ENCODE results near the gene PSKH1.

The PSKH1 gene

DNA sequence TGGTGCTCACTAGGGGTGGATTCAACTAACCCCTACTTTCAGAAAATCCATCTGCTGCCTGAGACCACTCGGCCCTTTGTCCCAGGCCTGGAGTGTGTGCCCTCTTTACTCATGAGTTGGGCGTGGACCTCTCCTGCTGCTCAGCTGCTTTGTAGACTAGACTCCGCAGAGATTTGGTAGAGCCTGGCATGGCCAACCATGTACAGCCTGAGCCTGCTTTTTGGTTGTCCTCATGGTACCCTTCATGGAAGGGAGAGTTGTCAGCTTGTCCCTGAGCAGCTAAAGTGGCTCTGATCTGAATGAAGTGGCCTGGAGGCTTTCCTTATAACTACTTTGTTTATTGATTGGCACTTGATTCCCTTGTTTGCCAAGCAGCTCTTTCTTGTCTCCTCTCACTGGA lies 18.7 kb upstream of the PSKH1 start:
- H3K4me3 ChIP-seq (ENCODE audit: low read depth, low read length): peak overlapping the region; percentile 85
- no peak for DNase-seq (ENCODE audit: low read depth)
- TF ChIP-seq, protein P1, sequence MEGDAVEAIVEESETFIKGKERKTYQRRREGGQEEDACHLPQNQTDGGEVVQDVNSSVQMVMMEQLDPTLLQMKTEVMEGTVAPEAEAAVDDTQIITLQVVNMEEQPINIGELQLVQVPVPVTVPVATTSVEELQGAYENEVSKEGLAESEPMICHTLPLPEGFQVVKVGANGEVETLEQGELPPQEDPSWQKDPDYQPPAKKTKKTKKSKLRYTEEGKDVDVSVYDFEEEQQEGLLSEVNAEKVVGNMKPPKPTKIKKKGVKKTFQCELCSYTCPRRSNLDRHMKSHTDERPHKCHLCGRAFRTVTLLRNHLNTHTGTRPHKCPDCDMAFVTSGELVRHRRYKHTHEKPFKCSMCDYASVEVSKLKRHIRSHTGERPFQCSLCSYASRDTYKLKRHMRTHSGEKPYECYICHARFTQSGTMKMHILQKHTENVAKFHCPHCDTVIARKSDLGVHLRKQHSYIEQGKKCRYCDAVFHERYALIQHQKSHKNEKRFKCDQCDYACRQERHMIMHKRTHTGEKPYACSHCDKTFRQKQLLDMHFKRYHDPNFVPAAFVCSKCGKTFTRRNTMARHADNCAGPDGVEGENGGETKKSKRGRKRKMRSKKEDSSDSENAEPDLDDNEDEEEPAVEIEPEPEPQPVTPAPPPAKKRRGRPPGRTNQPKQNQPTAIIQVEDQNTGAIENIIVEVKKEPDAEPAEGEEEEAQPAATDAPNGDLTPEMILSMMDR (IDR thresholded peaks at IDR 0.05; ENCODE audit: control insufficient read depth, extremely low read depth, insufficient read depth): no peak

DNA sequence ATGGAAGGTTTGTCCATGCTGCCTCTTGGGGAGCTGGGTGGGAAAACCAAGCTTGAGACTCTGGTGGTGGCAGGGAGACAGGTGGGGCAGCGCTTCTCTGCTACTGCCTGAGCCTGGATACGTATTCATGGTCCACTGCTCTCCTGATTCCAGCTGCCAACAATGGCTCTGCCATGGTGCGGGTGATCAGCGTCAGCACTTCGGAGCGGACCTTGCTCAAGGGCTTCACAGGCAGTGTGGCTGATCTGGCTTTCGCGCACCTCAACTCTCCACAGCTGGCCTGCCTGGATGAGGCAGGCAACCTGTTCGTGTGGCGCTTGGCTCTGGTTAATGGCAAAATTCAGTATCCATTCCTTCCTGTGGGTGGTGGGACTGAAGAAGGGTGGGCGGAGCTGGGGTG lies 16.0 kb upstream of the PSKH1 start:
- no peak for DNase-seq (ENCODE audit: low read depth)
- H3K4me3 ChIP-seq (ENCODE audit: low read depth, low read length): no peak overlapping the region
- TF ChIP-seq, protein P1 (IDR thresholded peaks at IDR 0.05; ENCODE audit: control insufficient read depth, extremely low read depth, insufficient read depth): no peak

DNA sequence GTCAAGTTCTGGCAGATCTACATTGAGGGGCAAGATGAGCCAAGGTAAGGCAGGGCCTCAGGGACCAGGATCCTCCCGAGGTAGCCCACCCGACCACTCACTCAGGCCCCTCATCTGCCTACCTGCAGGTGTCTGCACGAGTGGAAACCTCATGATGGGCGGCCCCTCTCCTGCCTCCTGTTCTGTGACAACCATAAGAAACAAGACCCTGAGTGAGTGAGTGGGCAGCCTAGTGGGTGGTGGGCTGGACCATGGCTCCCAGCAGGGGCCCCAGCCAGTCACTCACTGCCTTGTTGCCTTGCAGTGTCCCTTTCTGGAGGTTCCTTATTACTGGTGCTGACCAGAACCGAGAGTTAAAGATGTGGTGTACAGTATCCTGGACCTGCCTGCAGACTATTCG lies 14.8 kb upstream of the PSKH1 start:
- TF ChIP-seq, protein P1 (IDR thresholded peaks at IDR 0.05; ENCODE audit: control insufficient read depth, extremely low read depth, insufficient read depth): no peak
- no peak overlapping the region for H3K4me3 ChIP-seq (ENCODE audit: low read depth, low read length)
- no peak for DNase-seq (ENCODE audit: low read depth)

DNA sequence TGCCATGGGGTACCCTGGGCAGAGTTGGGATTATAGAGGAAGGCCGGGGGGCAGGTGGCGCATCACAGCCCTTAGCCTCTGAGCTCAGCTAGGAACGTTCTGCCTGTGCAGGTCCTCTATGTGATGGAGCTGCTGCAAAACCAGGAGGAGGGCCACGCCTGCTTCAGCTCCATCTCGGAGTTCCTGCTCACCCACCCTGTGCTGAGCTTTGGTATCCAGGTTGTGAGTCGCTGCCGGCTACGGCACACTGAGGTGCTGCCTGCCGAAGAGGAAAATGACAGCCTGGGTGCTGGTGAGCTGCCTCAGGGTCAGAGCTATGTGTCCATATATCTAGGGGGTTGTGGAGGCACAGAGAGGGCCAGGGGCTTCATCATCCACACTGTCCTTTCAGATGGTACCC lies 14.2 kb upstream of the PSKH1 start:
- TF ChIP-seq, protein P1 (IDR thresholded peaks at IDR 0.05; ENCODE audit: control insufficient read depth, extremely low read depth, insufficient read depth): no peak
- no peak overlapping the region for H3K4me3 ChIP-seq (ENCODE audit: low read depth, low read length)
- DNase-seq (ENCODE audit: low read depth): no peak

DNA sequence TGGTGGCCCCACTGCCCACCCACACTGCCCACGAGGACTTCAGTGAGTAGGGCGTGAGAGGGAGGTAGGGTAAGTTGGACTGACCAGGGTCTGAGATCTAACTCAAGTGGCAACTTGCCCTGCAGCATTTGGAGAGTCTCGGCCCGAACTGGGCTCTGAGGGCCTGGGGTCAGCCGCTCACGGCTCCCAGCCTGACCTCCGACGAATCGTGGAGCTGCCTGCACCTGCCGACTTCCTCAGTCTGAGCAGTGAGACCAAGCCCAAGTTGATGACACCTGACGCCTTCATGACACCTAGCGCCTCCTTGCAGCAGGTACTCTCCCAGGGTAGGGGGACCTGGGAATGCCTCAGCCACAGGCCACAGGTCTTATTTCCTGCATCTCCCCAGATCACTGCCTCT lies 13.6 kb upstream of the PSKH1 start:
- TF ChIP-seq, protein P1 (IDR thresholded peaks at IDR 0.05; ENCODE audit: control insufficient read depth, extremely low read depth, insufficient read depth): no peak
- H3K4me3 ChIP-seq (ENCODE audit: low read depth, low read length): no peak overlapping the region
- DNase-seq (ENCODE audit: low read depth): no peak

DNA sequence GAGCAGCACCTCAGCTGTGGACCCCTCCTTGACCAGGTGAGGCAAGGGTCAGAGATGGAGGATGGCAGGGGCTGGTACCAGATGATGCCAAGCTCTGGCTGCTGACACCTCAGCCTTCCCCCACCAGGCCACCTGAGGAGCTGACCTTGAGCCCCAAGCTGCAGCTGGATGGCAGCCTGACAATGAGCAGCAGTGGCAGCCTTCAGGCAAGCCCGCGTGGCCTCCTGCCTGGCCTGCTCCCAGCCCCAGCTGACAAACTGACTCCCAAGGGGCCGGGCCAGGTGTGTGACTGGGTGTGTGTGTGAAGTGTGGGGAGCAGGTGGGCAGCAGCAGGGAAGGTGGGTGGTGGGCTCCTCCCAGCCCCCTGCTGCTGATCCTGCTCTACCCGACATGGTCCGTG lies 13.1 kb upstream of the PSKH1 start:
- TF ChIP-seq, protein P1 (IDR thresholded peaks at IDR 0.05; ENCODE audit: control insufficient read depth, extremely low read depth, insufficient read depth): no peak
- DNase-seq (ENCODE audit: low read depth): no peak
- H3K4me3 ChIP-seq (ENCODE audit: low read depth, low read length): no peak overlapping the region

DNA sequence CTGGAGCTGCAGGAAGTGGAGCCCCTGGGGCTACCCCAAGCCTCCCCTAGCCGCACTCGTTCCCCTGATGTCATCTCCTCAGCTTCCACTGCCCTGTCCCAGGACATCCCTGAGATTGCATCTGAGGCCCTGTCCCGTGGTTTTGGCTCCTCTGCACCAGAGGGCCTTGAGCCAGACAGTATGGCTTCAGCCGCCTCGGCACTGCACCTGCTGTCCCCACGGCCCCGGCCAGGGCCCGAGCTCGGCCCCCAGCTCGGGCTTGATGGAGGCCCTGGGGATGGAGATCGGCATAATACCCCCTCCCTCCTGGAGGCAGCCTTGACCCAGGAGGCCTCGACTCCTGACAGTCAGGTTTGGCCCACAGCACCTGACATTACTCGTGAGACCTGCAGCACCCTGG lies 12.5 kb upstream of the PSKH1 start:
- TF ChIP-seq, protein P1 (IDR thresholded peaks at IDR 0.05; ENCODE audit: control insufficient read depth, extremely low read depth, insufficient read depth): no peak
- DNase-seq (ENCODE audit: low read depth): no peak
- no peak overlapping the region for H3K4me3 ChIP-seq (ENCODE audit: low read depth, low read length)
